CD4-positive, alpha-beta T cell treated with Interleukin-1 beta for 1 hour (primary cell): ENCODE data around the gene BRDT.

Experiments
- DNase-seq, 2 donors: peaks; one replicate each; pipeline ENCODE4 v3.0.0-alpha.2; 2020 to 2022

The BRDT gene

DNA sequence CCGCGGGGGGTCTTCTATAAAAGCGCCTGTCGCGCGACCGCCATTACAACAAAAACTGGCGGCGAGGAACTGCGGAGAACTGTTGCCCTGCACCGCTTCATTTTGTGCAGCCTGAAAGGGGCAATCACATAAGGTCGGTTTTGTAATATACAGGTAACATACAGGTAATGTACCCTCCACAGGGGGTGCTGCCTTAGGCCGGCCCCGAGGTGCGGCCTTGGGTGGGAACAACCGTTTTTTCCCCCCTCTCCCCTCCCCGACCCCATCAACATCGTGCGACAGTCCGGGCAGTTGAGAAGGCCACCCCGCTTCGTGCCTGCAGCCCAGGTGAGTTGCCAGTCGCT lies at the start of gene BRDT:
TSS of gene BRDT (plus strand) at position 46 of the 344 bp plus-strand sequence. CDS start 13,354 bp downstream, outside the sequence.
- no peak for DNase-seq

DNA sequence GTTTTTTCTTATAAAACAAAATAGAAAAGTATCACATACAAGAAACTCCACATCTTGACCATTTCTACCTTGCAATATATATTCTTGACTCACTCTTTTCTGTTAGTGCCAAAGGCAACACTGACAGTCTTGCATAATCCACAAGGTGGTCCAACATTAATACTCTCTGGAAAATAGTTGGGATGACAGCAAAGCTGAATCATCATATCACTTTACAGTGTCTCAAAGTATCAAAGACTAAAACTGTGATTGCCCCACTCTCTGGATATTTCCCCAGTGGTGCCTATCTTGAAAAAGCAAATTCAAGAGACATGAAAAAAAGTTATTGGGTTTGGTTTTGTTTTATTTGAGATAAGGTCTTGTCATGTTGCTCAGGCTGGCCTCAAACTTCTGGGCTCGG lies 48.6 kb upstream of the BRDT start:
- no peak for DNase-seq

DNA sequence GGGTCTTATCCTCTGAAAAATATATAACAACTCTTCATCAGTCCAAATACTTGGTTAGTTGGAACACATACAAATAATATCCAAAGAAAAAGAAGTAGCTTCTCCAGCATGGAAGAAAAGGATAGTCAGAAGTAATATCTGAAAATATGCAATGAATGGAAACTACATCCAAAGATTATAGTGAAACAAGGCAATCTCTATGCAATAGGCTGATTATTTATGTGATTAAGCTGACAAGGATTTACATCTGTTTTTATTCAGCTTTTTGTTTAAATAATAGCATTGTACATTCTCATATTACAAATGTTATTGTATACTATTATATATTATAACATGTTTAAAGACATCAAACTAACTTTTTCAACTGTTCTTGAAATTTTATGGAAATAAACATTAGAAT lies 48.0 kb upstream of the BRDT start:
- DNase-seq, result no peak

DNA sequence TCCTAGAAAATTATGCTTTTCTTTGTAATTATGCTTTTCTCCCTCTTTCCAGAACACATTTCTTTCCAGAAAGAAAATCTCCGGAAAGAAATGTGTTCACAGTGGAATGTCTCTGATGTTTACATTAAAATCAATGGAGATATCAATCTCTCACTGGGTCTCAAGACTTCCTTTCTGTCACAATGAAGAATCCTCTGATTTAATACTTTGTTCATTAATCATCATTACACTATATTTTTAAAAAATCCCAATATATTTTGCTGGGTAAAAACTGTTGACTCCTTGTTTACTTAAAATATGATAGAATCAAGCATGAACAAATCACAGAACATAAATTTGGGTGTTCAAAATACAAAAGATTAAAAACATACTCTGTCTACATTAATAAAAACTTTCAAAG lies 36.9 kb upstream of the BRDT start:
- DNase-seq, result no peak

DNA sequence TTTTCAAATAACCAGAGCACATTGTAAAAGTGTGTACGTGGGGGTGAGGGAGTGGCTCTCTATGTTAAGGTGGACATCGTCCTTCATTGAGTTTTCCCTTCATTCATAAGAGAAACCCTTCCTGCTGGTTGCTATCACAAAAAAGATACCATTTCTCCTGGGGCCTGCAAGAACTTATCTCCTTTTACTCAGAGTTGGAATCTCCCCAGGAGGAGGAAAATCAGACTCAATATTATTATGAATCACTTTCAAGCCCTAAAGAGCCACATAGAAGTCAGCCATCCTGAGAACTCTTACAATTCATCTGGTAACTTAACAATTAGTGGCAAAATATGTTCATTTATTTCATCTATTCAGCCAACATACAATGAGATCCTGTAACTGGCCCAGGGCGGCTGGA lies 36.2 kb upstream of the BRDT start:
- no peak for DNase-seq

DNA sequence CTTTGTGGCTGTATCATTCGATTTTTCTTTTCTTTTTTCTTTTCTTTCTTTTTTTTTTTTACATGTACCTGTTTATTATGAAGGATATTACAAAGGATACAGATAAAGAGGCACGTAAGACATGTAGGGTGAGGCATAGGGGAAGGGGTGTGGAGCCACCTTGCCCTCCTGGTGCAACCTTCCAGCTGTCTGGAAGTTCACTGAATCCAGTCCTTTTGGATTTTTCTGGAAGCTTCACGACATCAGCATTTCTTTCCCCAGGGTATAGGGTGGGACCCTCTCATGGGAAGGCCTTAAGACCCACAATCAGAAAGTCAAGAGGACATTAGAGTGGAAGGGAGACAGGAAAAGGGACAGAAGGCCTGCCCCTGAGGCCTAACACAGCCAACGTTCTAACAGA lies 33.2 kb upstream of the BRDT start:
- no peak for DNase-seq

DNA sequence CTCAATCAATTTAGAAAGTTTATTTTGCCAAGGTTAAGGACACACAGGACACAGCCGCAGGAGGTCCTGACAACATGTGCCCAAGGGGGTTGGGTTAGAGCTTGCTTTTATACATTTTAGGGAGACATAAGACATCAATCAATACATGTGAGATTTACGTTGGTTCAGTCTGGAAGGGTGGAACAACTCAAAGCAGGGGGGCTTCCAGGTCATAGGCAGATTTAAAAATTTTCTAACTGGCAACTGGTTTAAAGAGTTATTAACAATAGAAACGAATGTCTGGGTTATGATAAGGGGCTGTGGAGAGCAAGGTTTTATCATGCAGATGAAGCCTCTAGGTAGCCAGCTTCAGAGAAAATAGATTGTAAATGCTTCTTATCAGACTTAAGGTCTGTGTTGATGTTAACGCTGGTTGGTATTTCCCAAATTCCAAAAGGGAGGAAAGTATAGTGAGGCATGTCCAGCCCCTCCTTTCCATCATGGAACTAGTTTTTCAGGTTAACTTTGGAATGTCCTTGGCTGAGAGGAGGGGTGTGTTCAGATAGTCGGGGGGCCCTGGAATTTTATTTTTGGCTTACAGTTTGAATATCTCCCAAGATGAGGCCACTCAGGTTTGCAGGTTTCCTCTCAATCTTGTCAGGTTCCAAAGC lies 32.3 kb upstream of the BRDT start:
- no peak for DNase-seq

DNA sequence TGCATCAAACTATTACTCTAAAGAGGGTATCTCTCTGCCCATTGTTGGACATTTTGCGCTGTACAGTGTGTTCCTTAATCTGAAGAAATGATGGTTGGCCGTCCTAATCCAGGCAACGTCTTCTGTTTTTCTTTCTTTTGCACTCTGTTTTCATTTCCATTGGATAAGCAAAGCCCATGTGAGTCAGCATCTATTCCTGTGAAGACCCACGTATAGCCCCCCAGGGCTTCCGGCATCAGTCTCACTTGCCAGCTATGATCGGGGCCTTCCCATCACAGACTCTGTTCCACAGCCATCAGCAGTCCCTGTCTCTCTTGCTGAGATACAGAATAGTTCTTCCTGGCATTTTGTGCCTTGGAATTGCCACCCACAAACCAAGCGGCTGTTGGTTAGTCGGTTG lies 29.2 kb upstream of the BRDT start:
- DNase-seq, result no peak

DNA sequence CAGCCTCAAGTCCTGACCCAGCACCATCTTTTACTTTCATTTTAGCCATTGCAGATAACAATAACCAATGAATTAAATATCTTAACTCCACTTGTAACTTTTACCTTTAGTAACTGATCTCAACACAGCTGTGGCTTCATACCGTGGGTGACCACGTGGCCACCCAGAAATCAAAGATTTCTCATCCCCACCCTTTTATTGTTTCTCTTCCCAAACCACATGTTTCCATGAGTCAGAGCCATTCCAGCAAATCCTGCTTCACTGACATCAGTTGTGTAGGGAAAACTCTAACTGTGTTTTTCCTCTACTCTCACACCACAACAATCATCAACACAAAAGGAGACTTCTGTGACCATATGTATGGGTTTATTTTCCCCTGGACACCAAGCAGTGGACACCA lies 25.1 kb upstream of the BRDT start:
- DNase-seq, result no peak

DNA sequence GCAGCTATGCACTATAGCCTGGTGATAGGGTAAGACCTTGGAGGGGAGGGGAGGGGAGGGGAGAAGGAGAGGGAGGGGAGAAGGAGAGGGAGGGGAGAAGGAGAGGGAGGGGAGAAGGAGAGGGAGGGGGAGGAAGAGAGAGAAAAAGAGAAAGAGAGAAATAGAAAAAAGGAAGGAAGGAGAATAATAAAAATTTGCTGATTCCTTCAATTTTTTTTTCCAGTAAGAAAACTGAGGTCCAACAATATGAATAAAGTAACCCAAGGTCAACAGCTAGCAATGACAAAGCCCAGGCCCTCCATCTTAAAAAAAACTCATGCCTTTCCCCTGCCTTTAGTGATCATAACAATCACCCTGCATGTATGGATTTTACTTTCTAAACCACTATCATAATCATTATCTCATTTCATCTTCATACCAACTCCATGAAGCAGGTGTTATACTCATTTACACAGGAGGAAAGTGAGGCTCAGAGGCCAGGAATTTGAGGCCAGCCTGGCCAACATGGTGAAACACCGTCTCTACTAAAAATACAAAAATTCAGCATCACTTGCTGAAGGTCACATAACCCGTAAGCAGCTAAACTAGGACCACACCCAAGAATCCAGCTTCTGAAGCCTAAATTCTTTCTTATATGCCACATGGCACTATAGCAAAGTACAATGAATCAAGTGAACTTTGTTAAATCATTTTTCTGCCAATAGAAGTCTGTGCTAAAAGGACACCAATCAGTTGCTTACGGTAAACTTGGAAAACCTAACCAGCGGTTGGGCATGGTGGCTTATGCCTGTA lies 23.4 kb upstream of the BRDT start:
- no peak for DNase-seq

DNA sequence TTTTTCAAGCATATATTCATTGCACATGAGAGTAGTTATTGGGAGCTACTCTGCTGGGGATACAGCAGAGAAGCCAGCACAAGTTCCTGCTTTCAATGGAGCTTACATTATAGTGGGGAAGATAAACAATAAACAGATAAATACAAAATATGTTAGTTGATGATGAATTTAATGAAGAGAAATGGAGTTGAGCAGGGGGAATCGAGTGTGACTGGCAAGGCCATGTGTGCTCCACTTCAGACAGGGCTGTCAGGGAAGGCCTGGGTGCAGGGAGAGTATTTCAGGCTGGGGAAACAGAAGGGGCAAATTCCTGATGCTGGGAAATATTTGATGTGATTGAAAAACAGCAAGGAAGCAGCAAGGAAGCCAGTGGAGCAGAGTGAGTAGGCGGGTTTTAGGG lies 21.2 kb upstream of the BRDT start:
- no peak for DNase-seq

DNA sequence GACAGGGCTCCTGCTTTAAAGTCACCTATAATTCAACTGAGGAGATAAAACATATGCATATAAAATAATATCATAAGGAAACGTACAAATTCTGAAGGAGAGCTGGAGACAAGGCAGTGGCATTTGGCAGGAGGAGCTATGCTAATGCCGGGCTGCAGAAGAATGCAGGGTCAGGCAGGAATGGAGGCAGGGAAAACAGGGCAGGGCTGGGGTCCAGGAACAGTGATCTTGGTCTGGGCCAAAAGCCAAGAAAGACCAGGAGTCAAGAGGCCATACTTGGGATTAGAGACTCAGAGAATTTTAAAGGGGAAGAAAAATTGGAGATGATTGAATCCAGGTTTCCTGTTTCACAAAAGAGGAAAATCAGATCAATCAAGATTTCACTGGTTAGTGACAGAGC lies 20.0 kb upstream of the BRDT start:
- no peak for DNase-seq

DNA sequence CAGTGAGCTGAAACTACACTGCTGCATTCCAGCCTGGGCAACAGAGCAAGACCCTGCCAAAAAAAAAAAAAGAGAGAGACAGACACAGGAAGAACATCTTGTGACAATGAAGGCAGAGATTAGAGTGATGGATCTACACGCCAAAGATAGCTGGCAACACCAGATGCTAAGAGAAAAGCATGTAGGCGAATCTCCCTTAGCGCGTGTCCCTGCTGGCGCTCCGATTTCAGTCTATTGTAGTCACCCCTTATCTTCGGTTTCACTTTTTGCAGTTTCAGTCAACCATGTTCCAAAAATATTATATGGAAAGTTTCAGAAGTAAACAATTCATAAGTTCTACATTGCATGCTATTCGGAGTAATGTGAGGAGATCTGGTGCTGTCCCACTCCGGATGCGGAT lies 11.6 kb upstream of the BRDT start:
- DNase-seq, result no peak

DNA sequence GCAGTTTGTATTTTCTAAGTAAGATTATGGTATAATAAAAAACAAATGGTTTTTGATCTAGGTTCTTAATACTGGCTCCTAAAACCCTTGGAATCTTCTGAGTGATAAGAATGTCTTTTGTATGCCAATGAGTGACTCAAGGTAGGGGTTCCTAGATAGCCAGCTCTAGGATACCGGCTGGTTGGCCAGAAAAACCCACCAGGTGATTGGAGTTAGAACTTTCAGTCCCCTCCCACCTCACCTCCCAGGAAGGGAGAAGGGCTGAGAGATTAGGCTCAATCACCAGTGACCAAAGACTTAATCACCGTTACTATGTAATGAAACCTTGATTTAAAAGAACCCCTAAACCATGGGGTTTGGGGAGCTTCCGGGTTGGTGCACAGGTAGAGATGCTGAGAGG lies 8.7 kb upstream of the BRDT start:
- no peak for DNase-seq

DNA sequence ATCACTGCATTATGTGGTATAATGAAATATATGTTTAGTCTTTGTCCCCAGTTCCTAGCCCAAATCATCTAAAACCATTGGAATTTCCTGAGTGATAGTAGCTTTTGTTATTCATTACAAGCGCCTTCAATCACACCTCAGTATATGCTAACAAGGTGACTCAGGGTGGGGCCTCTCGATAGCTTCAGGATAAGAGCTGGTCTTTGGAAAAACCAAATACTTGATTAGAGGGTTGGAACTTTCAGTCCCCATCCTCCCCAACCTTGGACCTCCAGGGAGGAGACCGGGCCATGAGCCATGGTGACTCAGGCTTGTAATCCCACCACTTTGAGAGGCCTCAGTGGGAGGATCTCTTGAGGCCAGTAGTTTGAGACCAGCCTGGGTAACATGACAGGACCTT lies 5.1 kb upstream of the BRDT start:
- no peak for DNase-seq

DNA sequence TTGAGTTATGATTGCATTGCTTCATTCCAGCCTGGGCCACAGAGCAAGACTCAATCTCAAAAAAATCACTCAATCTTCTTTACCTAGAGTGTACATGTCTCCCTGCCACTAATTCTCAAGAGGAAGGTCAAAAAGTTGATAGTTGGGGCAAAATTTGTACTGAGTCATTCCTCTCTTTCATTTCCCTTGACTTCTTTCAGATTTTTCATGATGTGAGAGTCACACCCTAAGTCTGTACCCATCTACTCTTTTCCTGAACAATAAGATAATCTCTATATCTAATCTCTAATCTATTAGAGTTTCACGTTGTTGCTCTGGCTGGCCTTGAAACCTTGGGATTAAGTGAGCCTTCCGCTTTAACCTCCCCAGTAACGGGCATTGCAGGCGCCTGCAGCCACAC lies 1.1 kb upstream of the BRDT start:
- no peak for DNase-seq

DNA sequence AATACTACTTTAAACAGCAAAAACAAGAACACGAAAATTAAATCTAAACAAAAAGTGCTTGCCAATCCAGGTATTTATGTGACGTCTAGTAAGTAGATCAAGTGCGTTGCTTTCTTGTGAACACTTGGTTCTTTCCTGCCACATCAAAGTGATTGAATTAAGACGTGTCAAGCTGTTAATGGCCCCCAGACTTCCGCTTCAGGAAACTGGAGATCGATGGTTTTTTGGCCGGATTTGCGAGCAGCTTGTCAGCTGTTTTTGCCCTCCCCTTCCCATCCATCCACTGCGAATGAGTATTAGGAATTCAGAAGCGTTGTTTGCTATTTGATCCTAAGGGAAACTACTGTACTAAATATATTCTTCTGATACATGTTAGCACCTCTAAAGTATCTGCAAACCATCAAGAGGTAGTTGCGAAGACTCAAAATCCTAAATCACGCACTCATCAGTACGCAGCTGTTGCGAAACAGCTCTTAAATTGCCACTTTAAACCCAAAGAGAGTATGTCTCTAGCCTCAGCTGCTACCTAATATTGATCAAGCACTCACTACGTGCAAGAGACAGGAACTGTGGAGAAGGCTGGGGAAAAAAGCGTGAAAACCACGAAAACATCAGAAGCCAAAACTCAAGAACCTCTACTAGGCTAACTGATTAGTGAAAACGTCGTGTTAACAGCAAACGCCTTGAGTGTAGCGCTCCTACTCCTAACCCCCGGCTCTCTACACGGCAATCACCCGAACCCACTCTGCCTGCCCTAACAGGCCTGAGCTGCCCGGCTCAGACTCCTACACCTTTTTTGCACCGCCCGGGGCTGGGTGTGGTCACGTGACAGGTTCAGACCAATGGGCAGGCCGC lies 473 bp upstream of the BRDT start:
- DNase-seq, result peak; percentile 54 to 78

DNA sequence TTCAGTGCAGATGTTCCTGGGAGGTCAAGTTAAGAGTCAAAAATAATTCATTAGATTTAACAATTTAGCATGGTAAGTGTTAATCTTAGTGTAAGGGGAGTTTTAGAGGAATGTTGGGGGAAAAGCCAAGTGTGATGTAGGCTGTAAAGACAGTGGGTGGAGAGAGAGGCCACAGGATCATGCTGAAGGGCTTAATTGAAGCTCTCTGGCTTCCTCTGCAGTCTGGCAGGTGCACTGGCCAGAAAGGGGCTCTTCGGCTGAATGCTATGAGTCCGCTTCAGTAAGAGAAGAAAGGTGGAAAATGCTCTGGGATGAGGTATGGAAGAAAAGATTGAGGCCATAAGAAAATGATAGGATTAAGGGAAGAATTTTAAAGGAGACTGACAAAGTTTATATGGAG lies 3.0 kb downstream of the BRDT start:
- DNase-seq, result no peak

DNA sequence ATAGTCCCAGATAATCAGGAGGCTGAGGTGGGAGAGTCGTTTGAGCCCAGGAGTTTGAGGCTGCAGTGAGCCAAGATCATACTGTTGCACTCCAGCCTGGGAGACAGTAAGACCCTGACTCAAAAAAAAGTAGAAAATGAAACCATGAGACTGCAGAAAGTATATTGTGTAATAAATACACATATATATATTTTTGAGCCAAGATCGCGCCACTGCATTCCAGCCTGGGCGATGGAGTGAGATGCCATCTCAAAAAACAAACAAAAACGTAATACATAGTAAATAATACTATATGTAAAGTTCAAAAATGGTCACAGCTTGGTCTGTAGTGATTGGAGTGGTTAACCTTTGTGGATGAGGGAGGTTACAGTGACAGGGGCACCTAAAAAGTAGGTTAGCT lies 9.7 kb downstream of the BRDT start:
- no peak for DNase-seq

DNA sequence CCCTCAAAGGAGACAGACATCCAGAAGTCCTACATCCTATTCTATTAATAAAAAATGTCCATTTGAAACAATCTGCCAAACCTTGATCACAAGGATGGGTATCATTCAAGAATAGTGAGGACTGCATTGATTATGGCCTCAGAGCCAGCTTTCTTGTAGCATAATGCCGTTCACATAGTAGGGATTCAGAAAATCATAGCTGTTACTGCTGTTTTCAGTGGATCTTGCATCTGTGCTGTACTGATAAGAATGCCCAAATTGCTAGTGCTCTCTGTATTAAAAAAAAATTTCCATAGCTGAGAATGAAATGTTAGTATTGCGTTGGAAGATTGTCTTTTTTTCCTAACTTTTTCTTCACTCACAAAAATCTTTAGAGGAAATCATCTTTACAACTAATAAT lies 19.1 kb downstream of the BRDT start:
- no peak for DNase-seq

DNA sequence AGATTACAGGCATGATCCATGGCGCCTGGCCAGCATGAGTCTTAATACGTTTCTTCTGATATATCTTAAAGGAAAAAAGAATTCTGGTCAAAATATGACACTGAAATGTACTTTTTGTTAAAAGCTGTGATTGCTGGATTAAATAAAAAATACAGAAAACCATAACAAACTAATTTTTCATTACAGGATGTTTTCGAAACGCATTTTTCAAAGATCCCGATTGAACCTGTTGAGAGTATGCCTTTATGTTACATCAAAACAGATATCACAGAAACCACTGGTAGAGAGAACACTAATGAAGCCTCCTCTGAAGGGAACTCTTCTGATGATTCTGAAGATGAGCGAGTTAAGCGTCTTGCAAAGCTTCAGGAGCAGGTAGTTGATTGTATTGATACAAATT lies 30.2 kb downstream of the BRDT start:
- no peak for DNase-seq

DNA sequence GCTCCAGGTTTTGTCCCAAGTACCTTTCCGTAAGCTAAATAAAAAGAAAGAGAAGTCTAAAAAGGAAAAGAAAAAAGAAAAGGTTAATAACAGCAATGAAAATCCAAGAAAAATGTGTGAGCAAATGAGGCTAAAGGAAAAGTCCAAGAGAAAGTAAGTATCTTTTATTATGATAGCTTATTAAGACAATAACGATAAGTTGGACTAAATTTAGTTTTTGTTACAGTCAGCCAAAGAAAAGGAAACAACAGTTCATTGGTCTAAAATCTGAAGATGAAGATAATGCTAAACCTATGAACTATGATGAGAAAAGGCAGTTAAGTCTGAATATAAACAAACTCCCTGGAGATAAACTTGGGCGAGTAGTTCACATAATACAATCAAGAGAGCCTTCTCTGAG lies 31.5 kb downstream of the BRDT start:
- no peak for DNase-seq

DNA sequence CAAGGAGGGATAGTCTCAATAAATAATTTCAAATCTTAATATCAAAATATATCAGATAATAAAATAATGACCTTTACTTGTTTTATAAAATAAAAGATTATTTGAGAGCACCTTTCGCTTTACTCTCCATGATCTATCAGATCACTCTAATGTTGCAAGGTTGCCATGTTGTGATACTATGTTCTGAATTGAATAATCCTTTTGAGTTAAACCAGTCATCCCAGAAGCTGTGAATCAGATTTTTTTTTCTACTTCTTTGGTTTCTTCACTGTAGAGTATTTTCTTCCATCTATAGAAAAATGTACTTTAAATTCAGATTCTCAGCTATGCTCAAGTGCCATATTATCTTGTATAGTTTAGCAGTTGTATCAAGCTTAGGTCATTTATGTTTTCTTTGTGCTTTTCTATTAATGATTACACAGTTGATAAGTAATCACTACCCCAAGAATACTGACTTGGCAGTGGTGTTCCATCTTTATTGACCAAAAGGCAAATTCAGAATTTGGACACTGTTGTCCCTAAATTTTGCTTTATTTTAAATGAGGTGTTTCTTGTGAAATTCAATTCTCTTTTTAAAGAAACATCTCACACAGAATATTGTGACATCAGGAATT lies 32.9 kb downstream of the BRDT start:
- DNase-seq, result no peak

DNA sequence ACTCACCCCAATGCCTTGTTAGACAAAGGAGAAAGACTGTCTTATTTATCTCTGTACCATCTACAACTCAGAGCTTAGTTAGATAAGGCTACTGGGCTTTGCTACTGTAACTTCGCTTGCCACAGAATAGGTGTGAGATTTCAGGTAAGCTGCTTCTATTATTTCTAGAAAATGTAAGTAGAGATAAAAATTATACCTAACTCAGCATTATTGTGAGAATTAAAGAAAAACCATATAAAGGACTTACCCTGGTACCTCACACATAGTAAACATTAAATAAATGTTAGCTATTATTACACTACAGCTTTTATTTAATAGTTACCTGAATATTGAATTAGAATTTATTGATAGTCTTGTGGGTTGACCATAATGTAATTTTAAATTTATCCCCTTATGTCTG lies 44.1 kb downstream of the BRDT start:
- DNase-seq, result no peak
